Trophoblast cell (in vitro differentiated cells and primary cell): ENCODE data around the gene TGM6.

ENCODE experiments used
- DNase-seq, 2 donors: peaks; one replicate each; pipeline ENCODE4 v3.0.0-alpha.2; 2016
- H2AFZ ChIP-seq: 2 replicates; pipeline ENCODE4 v1.6.1; 2013; ENCODE audit warnings: low read length, moderate library complexity, mild to moderate bottlenecking; ENCODE audit not compliant: insufficient read depth, poor library complexity
- H2AK5ac ChIP-seq: 2 replicates; pipeline ENCODE4 v1.6.1; 2013; ENCODE audit warnings: mild to moderate bottlenecking, low read length
- H2BK120ac ChIP-seq: 2 replicates; pipeline ENCODE4 v1.6.1; 2013; ENCODE audit warnings: low read length, mild to moderate bottlenecking, moderate library complexity; ENCODE audit not compliant: insufficient read depth, poor library complexity
- H2BK12ac ChIP-seq: 2 replicates; pipeline ENCODE4 v1.6.1; 2013; ENCODE audit warnings: mild to moderate bottlenecking, low read length, moderate library complexity
- H2BK5ac ChIP-seq: 2 replicates; pipeline ENCODE4 v1.6.1; 2013; ENCODE audit warnings: low read length, low read depth, moderate library complexity, mild to moderate bottlenecking; ENCODE audit not compliant: poor library complexity
- H3K14ac ChIP-seq: 2 replicates; pipeline ENCODE4 v1.6.1; 2013; ENCODE audit warnings: mild to moderate bottlenecking, low read length
- H3K18ac ChIP-seq: 2 replicates; pipeline ENCODE4 v1.6.1; 2013; ENCODE audit warnings: mild to moderate bottlenecking, low read length
- H3K23ac ChIP-seq: 2 replicates; pipeline ENCODE4 v1.6.1; 2013; ENCODE audit warnings: low read length
- H3K27ac ChIP-seq: 2 replicates; pipeline ENCODE4 v1.5.1; 2013; ENCODE audit warnings: low read depth, mild to moderate bottlenecking, inconsistent platforms, low read length, moderate library complexity
- H3K27me3 ChIP-seq: 2 replicates; pipeline ENCODE4 v1.6.1; 2013; ENCODE audit warnings: inconsistent platforms, mild to moderate bottlenecking, low read length, moderate library complexity; ENCODE audit not compliant: insufficient read depth
- H3K36me3 ChIP-seq, 2 experiments: 1 replicate in 1 of 2; 2 replicates in 1 of 2; pipeline ENCODE4 v1.6.1; 2013; ENCODE audit warnings: low read length in 2 of 2, mild to moderate bottlenecking in 2 of 2, moderate library complexity in 1 of 2; ENCODE audit not compliant: insufficient read depth in 2 of 2, control insufficient read depth in 1 of 2
- H3K4ac ChIP-seq: 2 replicates; pipeline ENCODE4 v1.6.1; 2013; ENCODE audit warnings: low read depth, mild to moderate bottlenecking, low read length, moderate library complexity
- H3K4me1 ChIP-seq, 2 experiments: 1 replicate in 1 of 2; 2 replicates in 1 of 2; pipeline ENCODE4 v1.6.1; 2013; ENCODE audit warnings: low read length in 2 of 2, mild to moderate bottlenecking in 2 of 2, moderate library complexity in 1 of 2; ENCODE audit not compliant: insufficient read depth in 2 of 2, control insufficient read depth in 1 of 2
- H3K4me2 ChIP-seq: 2 replicates; pipeline ENCODE4 v1.6.1; 2013; ENCODE audit warnings: inconsistent platforms, mild to moderate bottlenecking, low read length, moderate library complexity
- H3K4me3 ChIP-seq: 2 replicates; pipeline ENCODE4 v1.5.1; 2013; ENCODE audit warnings: mild to moderate bottlenecking, low read depth, low read length, inconsistent platforms
- H3K79me1 ChIP-seq: one replicate; pipeline ENCODE4 v1.6.1; 2013; ENCODE audit warnings: low read length
- H3K79me2 ChIP-seq: 2 replicates; pipeline ENCODE4 v1.6.1; 2013; ENCODE audit warnings: low read length, mild to moderate bottlenecking; ENCODE audit not compliant: control insufficient read depth, insufficient read depth, poor library complexity
- H3K9ac ChIP-seq: 2 replicates; pipeline ENCODE4 v1.6.1; 2013; ENCODE audit warnings: mild to moderate bottlenecking, low read length
- H3K9me3 ChIP-seq: 2 replicates; pipeline ENCODE4 v1.6.1; 2013; ENCODE audit warnings: low read depth, mild to moderate bottlenecking, control low read depth, inconsistent platforms, low read length; ENCODE audit not compliant: insufficient read depth
- H4K12ac ChIP-seq: 2 replicates; pipeline ENCODE4 v1.6.1; 2013; ENCODE audit warnings: low read depth, mild to moderate bottlenecking, low read length, moderate library complexity
- H4K8ac ChIP-seq: 2 replicates; pipeline ENCODE4 v1.6.1; 2013; ENCODE audit warnings: low read depth, mild to moderate bottlenecking, low read length, moderate library complexity
- H4K91ac ChIP-seq: one replicate; pipeline ENCODE4 v1.6.1; 2013; ENCODE audit warnings: low read depth, mild to moderate bottlenecking, low read length, moderate library complexity
- WGBS: extraction: QIAGEN DNeasy Blood & Tissue Kit; methylation state at CpG from one replicate; pipeline ENCODE4 v1.1.7; 2013; ENCODE audit warnings: missing lambda C conversion rate; ENCODE audit not compliant: insufficient read length, insufficient coverage; ENCODE audit errors: extremely low coverage; 5-methylcytosine and 5-hydroxymethylcytosine counted together

The TGM6 gene

DNA sequence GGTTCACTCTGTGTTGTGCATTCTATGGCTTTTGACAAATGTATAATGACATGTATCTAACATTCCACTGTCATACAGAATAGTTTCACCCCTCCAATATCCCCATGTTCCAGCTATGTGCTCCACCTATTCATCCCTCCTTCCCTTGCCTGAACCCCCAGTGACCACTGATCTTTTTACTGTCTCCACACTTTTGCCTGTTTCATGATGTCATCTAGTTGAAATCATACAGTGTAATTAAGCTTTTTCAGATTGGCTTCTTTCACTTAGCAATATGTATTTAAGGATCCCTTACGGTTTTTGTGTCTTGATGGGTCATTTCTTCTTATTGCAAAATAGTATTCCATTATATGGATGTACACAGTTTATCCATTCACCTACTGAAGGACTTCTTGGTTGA lies 39.8 kb downstream of the TGM6 start:
- no peaks in the 10 kb centered on the region for H3K36me3 ChIP-seq
- WGBS = no CpG with 5 or more reads among the region's 1 CpG
- DNase-seq = no peak
- no peaks in the 10 kb centered on the region for H3K79me2 ChIP-seq
- H3K4me2 ChIP-seq = no peak overlapping the region
- no peak overlapping the region for H2AK5ac ChIP-seq
- H3K4me1 ChIP-seq = no peaks in the 10 kb centered on the region
- H3K27me3 ChIP-seq = no peaks in the 10 kb centered on the region
- no peak overlapping the region for H2BK12ac ChIP-seq
- H3K18ac ChIP-seq = no peak overlapping the region
- no peak overlapping the region for H2BK5ac ChIP-seq
- H4K8ac ChIP-seq = no peak overlapping the region
- no peak overlapping the region for H3K27ac ChIP-seq
- no peaks in the 10 kb centered on the region for H3K79me1 ChIP-seq
- no peak overlapping the region for H3K23ac ChIP-seq
- H4K12ac ChIP-seq = no peak overlapping the region
- H3K9ac ChIP-seq = no peak overlapping the region
- no peak overlapping the region for H3K4me3 ChIP-seq
- no peak overlapping the region for H4K91ac ChIP-seq
- no peak overlapping the region for H2BK120ac ChIP-seq
- no peaks in the 10 kb centered on the region for H3K9me3 ChIP-seq
- H3K14ac ChIP-seq = no peak overlapping the region
- H2AFZ ChIP-seq = no peak overlapping the region
- H3K4ac ChIP-seq = no peak overlapping the region

DNA sequence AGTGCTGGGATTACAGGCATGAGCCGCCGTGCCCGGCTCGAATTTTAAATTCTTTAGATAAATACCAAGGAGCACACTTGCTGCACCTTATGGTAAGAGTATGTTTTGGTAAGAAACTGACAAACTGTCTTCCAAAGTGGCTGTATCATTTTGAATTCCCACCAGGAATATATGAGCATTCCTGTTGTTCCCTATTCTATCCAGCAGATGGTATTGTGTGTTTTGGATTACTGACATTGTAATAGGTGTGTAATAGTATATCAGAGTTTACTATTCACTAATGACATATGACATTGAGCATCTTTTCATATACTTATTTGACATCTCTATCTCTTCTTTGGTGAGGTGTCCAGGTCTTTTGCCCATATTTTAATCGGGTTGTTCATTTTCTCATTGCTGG lies 40.5 kb downstream of the TGM6 start:
- Histone ChIP-seq H3K14ac (no peak overlapping the region), H3K4me2 (no peak overlapping the region), H3K4me3 (no peak overlapping the region), H2AK5ac (no peak overlapping the region), H2BK12ac (no peak overlapping the region), H4K12ac (no peak overlapping the region), H3K27me3 (no peaks in the 10 kb centered on the region), H3K18ac (no peak overlapping the region), H3K27ac (no peak overlapping the region), H3K9ac (no peak overlapping the region), H3K36me3 (no peaks in the 10 kb centered on the region), H3K79me2 (no peaks in the 10 kb centered on the region), H3K4me1 (no peaks in the 10 kb centered on the region), H3K79me1 (no peaks in the 10 kb centered on the region), H2BK120ac (no peak overlapping the region), H3K4ac (no peak overlapping the region), H2BK5ac (no peak overlapping the region), H2AFZ (no peak overlapping the region), H3K23ac (no peak overlapping the region), H3K9me3 (no peaks in the 10 kb centered on the region), H4K91ac (no peak overlapping the region), H4K8ac (no peak overlapping the region)
- no CpG with 5 or more reads among the region's 5 CpGs for WGBS
- no peak for DNase-seq

DNA sequence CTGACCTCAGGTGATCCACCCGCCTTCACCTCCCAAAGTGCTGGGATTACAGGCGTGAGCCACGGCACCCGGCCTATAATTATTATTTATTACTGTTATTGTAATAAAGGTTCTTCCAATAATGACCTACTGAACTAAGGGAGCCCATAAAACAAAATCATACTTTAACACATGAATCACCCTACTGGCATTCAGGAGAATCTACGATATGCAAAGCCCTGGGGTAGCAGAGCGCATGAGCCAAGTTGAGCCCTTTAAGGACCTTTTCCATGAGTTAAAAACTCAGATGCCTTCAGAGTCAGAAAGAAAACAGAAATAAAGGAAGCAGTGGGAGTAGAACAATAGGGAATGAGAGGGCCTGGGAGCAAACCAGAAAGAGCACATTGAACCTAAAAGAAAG lies 48.4 kb downstream of the TGM6 start:
- H3K23ac ChIP-seq = no peak overlapping the region
- H2BK5ac ChIP-seq = no peak overlapping the region
- no peaks in the 10 kb centered on the region for H3K9me3 ChIP-seq
- no peak overlapping the region for H4K91ac ChIP-seq
- DNase-seq = no peak
- no peak overlapping the region for H3K4ac ChIP-seq
- H2AK5ac ChIP-seq = no peak overlapping the region
- no peaks in the 10 kb centered on the region for H3K27me3 ChIP-seq
- H4K8ac ChIP-seq = no peak overlapping the region
- no peak overlapping the region for H2BK12ac ChIP-seq
- H3K79me2 ChIP-seq = no peaks in the 10 kb centered on the region
- no peak overlapping the region for H3K18ac ChIP-seq
- H3K14ac ChIP-seq = no peak overlapping the region
- H3K9ac ChIP-seq = no peak overlapping the region
- H3K4me2 ChIP-seq = no peak overlapping the region
- no peak overlapping the region for H3K27ac ChIP-seq
- H4K12ac ChIP-seq = no peak overlapping the region
- WGBS = no CpG with 5 or more reads among the region's 6 CpGs
- no peak overlapping the region for H3K4me3 ChIP-seq
- no peaks in the 10 kb centered on the region for H3K36me3 ChIP-seq
- H3K4me1 ChIP-seq = no peaks in the 10 kb centered on the region
- no peaks in the 10 kb centered on the region for H3K79me1 ChIP-seq
- no peak overlapping the region for H2BK120ac ChIP-seq
- no peak overlapping the region for H2AFZ ChIP-seq

DNA sequence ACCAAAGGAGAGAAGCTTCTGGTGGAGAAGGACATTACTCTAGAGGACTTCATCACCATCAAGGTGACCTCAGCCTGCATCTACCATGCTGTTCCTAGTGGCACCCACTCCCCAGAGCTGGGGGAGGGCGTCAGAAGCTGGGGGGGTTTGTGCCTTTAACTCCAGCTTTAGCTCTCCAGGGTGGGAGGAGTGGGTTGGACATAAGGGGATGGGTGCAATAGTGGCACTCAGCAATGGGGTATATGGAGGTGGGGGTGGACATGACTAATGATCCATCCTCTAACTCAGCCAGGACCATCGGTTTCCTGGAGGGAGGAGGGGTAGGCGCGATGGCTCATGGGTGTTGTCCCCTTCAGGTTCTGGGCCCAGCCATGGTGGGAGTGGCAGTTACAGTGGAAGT lies 49.8 kb downstream of the TGM6 start:
- Histone ChIP-seq H3K23ac (no peak overlapping the region), H3K4me2 (no peak overlapping the region), H4K12ac (no peak overlapping the region), H3K4me1 (no peaks in the 10 kb centered on the region), H4K91ac (no peak overlapping the region), H2AK5ac (no peak overlapping the region), H3K27me3 (no peaks in the 10 kb centered on the region), H3K9me3 (no peaks in the 10 kb centered on the region), H3K18ac (no peak overlapping the region), H3K14ac (no peak overlapping the region), H2BK120ac (no peak overlapping the region), H3K27ac (no peak overlapping the region), H3K79me1 (no peaks in the 10 kb centered on the region), H3K4me3 (no peak overlapping the region), H2BK5ac (no peak overlapping the region), H4K8ac (no peak overlapping the region), H3K9ac (no peak overlapping the region), H2BK12ac (no peak overlapping the region), H2AFZ (no peak overlapping the region), H3K36me3 (no peaks in the 10 kb centered on the region), H3K79me2 (no peaks in the 10 kb centered on the region), H3K4ac (no peak overlapping the region)
- WGBS = no CpG with 5 or more reads among the region's 4 CpGs
- no peak for DNase-seq
